ENCODE measurements around the gene BRAF. TPM values are rescaled to one million over a fixed set of nuclear protein-coding genes. Genes with fewer than 3 reads are reported as not detected.

The BRAF gene
- total RNA-seq, 4 donors from 2014 or later = 37.1 to 56.9 (median 45.3) TPM

DNA sequence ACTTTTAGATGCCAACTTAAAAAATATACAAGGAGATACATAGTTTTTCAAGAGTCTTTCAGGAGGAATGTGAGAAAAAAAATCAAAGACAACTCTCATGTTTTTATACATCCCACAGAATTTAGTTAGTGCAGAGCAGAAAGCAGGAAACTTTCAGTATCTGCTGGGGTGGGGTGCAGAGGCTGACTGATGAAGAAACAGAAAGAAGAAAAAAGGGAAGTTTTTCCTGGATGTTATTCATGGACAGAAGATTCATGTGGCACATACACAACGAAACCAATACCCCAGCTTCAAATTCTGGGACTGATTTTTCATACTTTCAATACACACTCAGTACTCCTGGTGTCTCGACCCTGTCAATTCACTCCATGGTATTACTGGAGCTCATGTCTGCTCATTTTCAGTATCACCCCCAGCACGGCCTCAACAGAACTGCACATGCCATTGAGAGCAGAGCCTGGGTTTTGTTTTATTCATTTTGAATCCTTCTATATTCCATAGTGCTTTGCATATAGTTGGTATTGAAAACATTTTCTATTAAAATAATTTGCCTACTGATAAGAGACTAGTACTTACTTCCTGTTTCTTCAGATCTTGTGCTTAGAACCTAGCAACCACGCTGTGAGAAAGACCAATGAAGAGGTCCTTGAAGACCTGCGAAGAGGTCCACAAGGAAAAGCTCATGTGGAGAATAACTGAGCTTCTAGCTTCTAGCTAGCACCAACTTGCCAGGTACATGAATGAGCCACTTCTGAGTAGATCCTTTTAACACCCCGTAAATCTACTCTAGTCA, 179.3 kb downstream of the BRAF start:
- TF ChIP-seq CTCF (IDR thresholded peaks at IDR 0.05; ENCODE audit: low read depth) = no peak

DNA sequence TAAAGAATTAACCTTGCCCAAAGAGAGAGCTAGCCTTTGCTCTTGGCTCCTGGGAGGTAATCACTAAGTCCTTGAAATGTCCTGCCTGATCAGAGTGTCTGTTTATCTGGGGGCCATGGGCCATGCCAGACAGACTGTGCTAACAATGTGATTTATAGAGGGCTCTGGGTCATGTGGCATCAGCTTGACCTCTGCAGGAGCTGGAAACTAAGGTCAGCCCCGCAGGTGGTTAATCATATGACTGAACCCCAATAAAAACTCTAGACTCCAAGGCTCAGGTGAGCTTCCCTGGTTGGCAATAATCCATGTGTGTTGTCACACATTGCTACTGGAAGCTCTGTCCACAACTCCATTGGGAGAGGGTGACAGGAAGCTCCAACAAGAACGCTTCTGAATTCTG, 180.7 kb downstream of the BRAF start:
- no peak for TF ChIP-seq CTCF (IDR thresholded peaks at IDR 0.05; ENCODE audit: low read depth)

GRCh38 chr7:140738280-140738679, 186.4 kb downstream of the BRAF start:
- TF ChIP-seq CTCF (IDR thresholded peaks at IDR 0.05; ENCODE audit: low read depth) = no peak

- TF ChIP-seq CTCF (IDR thresholded peaks at IDR 0.05; ENCODE audit: low read depth) = no peak
Observed at GRCh38 chr7:140734729-140735128, 190.0 kb downstream of the BRAF start.

GRCh38 chr7:140734096-140734495, 190.6 kb downstream of the BRAF start:
- TF ChIP-seq CTCF (IDR thresholded peaks at IDR 0.05; ENCODE audit: low read depth) = no peak

DNA sequence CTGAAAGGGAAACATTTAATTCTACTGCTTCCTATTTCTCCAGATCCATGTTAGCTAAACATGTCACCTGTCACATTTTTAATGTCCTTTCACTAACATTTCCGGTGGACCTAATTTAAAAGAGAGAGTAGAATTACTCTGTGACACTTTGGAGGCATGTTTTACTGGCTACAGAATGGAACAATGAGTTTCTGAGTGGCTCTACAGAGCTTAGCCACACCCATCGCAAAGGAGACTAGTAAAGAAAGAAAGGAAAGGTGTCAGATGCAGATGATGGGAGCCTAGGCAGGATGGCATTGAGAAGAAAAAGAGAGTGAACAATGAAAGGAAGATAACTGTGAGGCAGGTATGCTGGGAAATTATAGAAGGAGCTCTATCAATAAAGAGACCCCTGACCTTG, 192.3 kb downstream of the BRAF start:
- TF ChIP-seq CTCF (IDR thresholded peaks at IDR 0.05; ENCODE audit: low read depth) = no peak

DNA sequence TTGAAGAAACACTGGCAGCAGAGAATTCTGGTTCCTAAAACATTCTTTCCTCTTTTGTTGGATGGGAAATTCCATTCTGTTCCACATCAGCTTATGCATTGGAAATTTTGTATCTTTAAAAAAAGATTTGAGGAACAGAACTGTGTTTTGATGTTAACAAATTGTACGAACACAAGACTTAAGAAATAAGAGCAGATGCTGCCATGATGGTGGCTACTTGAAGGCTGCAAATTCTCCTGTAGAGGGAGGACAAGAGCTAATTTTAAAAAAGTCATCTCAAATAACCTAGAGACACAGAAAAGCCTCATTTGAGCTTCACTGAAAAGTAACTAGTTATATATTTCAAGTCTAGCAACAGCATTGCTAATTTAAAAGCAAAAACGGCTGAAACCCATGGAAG, 198.4 kb downstream of the BRAF start:
- TF ChIP-seq CTCF (IDR thresholded peaks at IDR 0.05; ENCODE audit: low read depth) = no peak
